Measurements from ENCODE around the gene ARSD. TPM values are rescaled to one million over a fixed set of nuclear protein-coding genes. Genes with fewer than 3 reads are reported as not detected.

The ARSD gene
- total and polyA plus RNA-seq, 2 of the 8 experiments (the other 6 are each of a cell fraction or from before 2014, with no cell fraction given): 1.8 to 3.2 TPM

- no peak overlapping the region for H3K4me2 ChIP-seq (ENCODE audit: insufficient read depth in 1 of 2, low read depth in 2 of 2, low read length in 2 of 2)
- H3K9me3 ChIP-seq (ENCODE audit: insufficient read depth in 2 of 2, low read depth in 1 of 2, low read length in 1 of 2): no peaks in the 10 kb centered on the region
- H2BK5ac ChIP-seq (ENCODE audit: low read depth, low read length): no peak overlapping the region
- POLR2A ChIA-PET (ENCODE audit: partially characterized antibody): interaction anchor here (1.2 to 2.1 kb wide), 2 partner anchors 14 to 45 kb away, joined by 4 to 7 read pairs; partner anchors contain the start of gene ARSD
- no peak overlapping the region for H2BK120ac ChIP-seq (replicated peaks; ENCODE audit: low read depth, low read length)
- H4K8ac ChIP-seq (ENCODE audit: extremely low read depth, insufficient read depth, low read length): no peak overlapping the region
- no peaks in the 10 kb centered on the region for H3K4me1 ChIP-seq (replicated peaks in 1 of 4; ENCODE audit: control insufficient read depth in 3 of 4, insufficient read depth in 4 of 4, low read length in 3 of 4)
- no peak overlapping the region for H2AFZ ChIP-seq (ENCODE audit: low read length)
- H4K20me1 ChIP-seq (replicated peaks in 1 of 2; ENCODE audit: control insufficient read depth in 1 of 2, insufficient read depth in 2 of 2, low read length in 2 of 2): no peaks in the 10 kb centered on the region
- H2BK12ac ChIP-seq (ENCODE audit: low read depth, low read length): no peak overlapping the region
- no peak overlapping the region for H3K4me3 ChIP-seq (ENCODE audit: extremely low read depth in 1 of 4, insufficient read depth in 2 of 4, low read depth in 3 of 4, low read length in 4 of 4)
- no peak overlapping the region for H2AK5ac ChIP-seq (ENCODE audit: low read depth, low read length)
- no peak overlapping the region for H2BK15ac ChIP-seq (ENCODE audit: low read length)
- no peak overlapping the region for H3K18ac ChIP-seq (ENCODE audit: extremely low read depth, low read length)
- no peak overlapping the region for H4K91ac ChIP-seq (replicated peaks; ENCODE audit: insufficient read length, low read length)
- no peaks in the 10 kb centered on the region for H3K27me3 ChIP-seq (replicated peaks in 1 of 4; ENCODE audit: control insufficient read depth in 3 of 4, extremely low read depth in 1 of 4, insufficient read depth in 3 of 4, low read length in 3 of 4)
- H3K4ac ChIP-seq (replicated peaks; ENCODE audit: insufficient read length, low read depth, low read length): no peak overlapping the region
- H3K27ac ChIP-seq (ENCODE audit: low read depth, low read length): no peak overlapping the region
- H3K23me2 ChIP-seq (ENCODE audit: low read depth, low read length): no peaks in the 10 kb centered on the region
- H3K14ac ChIP-seq (ENCODE audit: insufficient read length): no peak overlapping the region
- peaks cover 0 to 14% (median 2%) of the 10 kb centered on the region in 4 experiments; a peak in 3 of 8 replicates for H3K36me3 ChIP-seq (ENCODE audit: control insufficient read depth in 2 of 4, insufficient read depth in 4 of 4, low read length in 3 of 4)
- no peaks in the 10 kb centered on the region for H3K79me1 ChIP-seq (ENCODE audit: low read depth, low read length)
- DNase-seq (ENCODE audit: low read depth in 1 of 2, low spot score in 2 of 2) (no peak), FAIRE-seq (no peak)
- TF ChIP-seq ATF3 (IDR thresholded peaks at IDR 0.05; ENCODE audit: insufficient read depth, low read depth, low read length): no peak
- no peak for TF ChIP-seq BACH1 (IDR thresholded peaks at IDR 0.05; ENCODE audit: low read length)
- TF ChIP-seq NRF1 (IDR thresholded peaks at IDR 0.05; ENCODE audit: low read depth, low read length): no peak
- TF ChIP-seq KDM1A (IDR thresholded peaks at IDR 0.05; ENCODE audit: borderline replicate concordance, low read length): no peak
- TF ChIP-seq SRF (IDR thresholded peaks at IDR 0.05; ENCODE audit: low read depth, low read length): no peak
- no peak overlapping the region for H3K9ac ChIP-seq (replicated peaks in 1 of 4; ENCODE audit: extremely low read depth in 1 of 4, low read depth in 3 of 4, low read length in 3 of 4)
- no peak overlapping the region for H3K56ac ChIP-seq (replicated peaks; ENCODE audit: insufficient read length, low read depth, low read length)
- no peak overlapping the region for H4K5ac ChIP-seq (ENCODE audit: insufficient read length, low read depth, low read length)
- H3K79me2 ChIP-seq (ENCODE audit: control insufficient read depth in 1 of 2, insufficient read depth in 2 of 2, low read length in 2 of 2): no peaks in the 10 kb centered on the region
- no peak overlapping the region for H2BK20ac ChIP-seq (ENCODE audit: low read length)
- WGBS, 2 experiments (ENCODE audit: extremely low coverage in 1 of 2, insufficient coverage in 1 of 2, insufficient read length in 1 of 2, insufficient replicate concordance in 2 of 2, low coverage in 1 of 2, low lambda C conversion rate in 2 of 2, missing lambda C conversion rate in 1 of 2): 96% methylated on average over 13 of the region's 14 CpGs; no CpG with 5 or more reads in 1 of the 2 experiments
- H3K23ac ChIP-seq (ENCODE audit: insufficient read length): no peak overlapping the region
- CTCF ChIA-PET (ENCODE audit: partially characterized antibody): no interaction called here
Observed at GRCh38 chrX:2883770-2884169, 45.4 kb downstream of the ARSD start.
